GM12878 (cell line): ENCODE results near the gene CCDC107. TPM values are rescaled to one million over a fixed set of nuclear protein-coding genes. Genes with fewer than 3 reads are reported as not detected.

ENCODE experiments used
- CBX3 ChIP-seq: fragments of 200-600 bp; sonication (generic); IDR thresholded peaks from 2 replicates; pipeline ENCODE4 v1.6.1; 2016; ENCODE audit warnings: low read depth, borderline replicate concordance
- CHD2 ChIP-seq: IDR thresholded peaks from 2 replicates; pipeline ENCODE4 v1.6.1; 2011; ENCODE audit warnings: low read depth, low read length, improper control_type of control experiment, borderline replicate concordance
- CHD4 ChIP-seq: fragments of 200-600 bp; sonication (generic); IDR thresholded peaks from 2 replicates; pipeline ENCODE4 v1.6.1; 2016; ENCODE audit warnings: mild to moderate bottlenecking
- EZH2 ChIP-seq: IDR thresholded peaks from 2 replicates; pipeline ENCODE4 v1.6.1; 2012; ENCODE audit warnings: low read depth, mild to moderate bottlenecking, control low read depth, inconsistent platforms, low read length, borderline replicate concordance; ENCODE audit not compliant: control insufficient read depth
- IKZF1 ChIP-seq: fragments of 450-650 bp; conservative IDR thresholded peaks from 2 replicates; pipeline ENCODE4 v1.6.1; 2017; ENCODE audit warnings: antibody characterized with exemption, mild to moderate bottlenecking
- KAT2A ChIP-seq: conservative IDR thresholded peaks from 2 replicates; pipeline ENCODE4 v1.6.1; 2011; ENCODE audit warnings: low read depth, low read length; ENCODE audit not compliant: control insufficient read depth
- LARP7 ChIP-seq: fragments of 450-650 bp; IDR thresholded peaks from 2 replicates; pipeline ENCODE4 v1.6.1; 2017; ENCODE audit warnings: mild to moderate bottlenecking
- MEF2A ChIP-seq: IDR thresholded peaks from 2 replicates; pipeline ENCODE4 v1.6.1; 2011; ENCODE audit warnings: low read depth, mild to moderate bottlenecking, low read length, moderate library complexity; ENCODE audit not compliant: insufficient read depth
- MTA2 ChIP-seq: fragments of 450-650 bp; IDR thresholded peaks from 2 replicates; pipeline ENCODE4 v1.6.1; 2016; ENCODE audit warnings: low read depth, mild to moderate bottlenecking, moderate library complexity
- NBN ChIP-seq: fragments of 450-650 bp; IDR thresholded peaks from 2 replicates; pipeline ENCODE4 v1.6.1; 2016
- POLR2A ChIP-seq: IDR thresholded peaks from 2 replicates; pipeline ENCODE4 v1.6.1; 2011; ENCODE audit warnings: low read depth, mild to moderate bottlenecking, low read length
- POU2F2 ChIP-seq: IDR thresholded peaks from 3 replicates; pipeline ENCODE4 v1.6.1; 2011; ENCODE audit warnings: low read depth, mild to moderate bottlenecking, low read length, borderline replicate concordance
- RAD51 ChIP-seq: fragments of 450-650 bp; IDR thresholded peaks from 2 replicates; pipeline ENCODE4 v1.6.1; 2016; ENCODE audit warnings: moderate library complexity, mild to moderate bottlenecking, inconsistent platforms
- SMC3 ChIP-seq: IDR thresholded peaks from 2 replicates; pipeline ENCODE4 v1.6.1; 2011; ENCODE audit warnings: low read length, improper control_type of control experiment, borderline replicate concordance
- TCF3 ChIP-seq: IDR thresholded peaks from 2 replicates; pipeline ENCODE4 v1.6.1; 2012; ENCODE audit warnings: low read depth, mild to moderate bottlenecking, low read length, borderline replicate concordance; ENCODE audit not compliant: insufficient read depth
- ZNF207 ChIP-seq: fragments of 450-650 bp; IDR thresholded peaks from 2 replicates; pipeline ENCODE4 v1.6.1; 2014; ENCODE audit warnings: antibody characterized with exemption, mild to moderate bottlenecking, borderline replicate concordance
- ZSCAN29 ChIP-seq: fragments of 450-650 bp; IDR thresholded peaks from 2 replicates; pipeline ENCODE4 v1.6.1; 2017; ENCODE audit warnings: mild to moderate bottlenecking, moderate library complexity
- polyA plus RNA-seq, 11 experiments: library from polyadenylated mRNA; depleted of rRNA in 4 of 11; unstranded in 6 of 11; stranded (reverse) in 5 of 11; fragments of >200 nt; fragmentation: Nextera tagmentation in 4 of 11; fragmentation: Illumina TruSeq in 1 of 11; extraction: Ambion mirVana in 4 of 11; extraction: Trizol in 1 of 11; gene quantifications; 1 replicate in 1 of 11; 2 replicates in 10 of 11; pipeline versions ENCODE4 v1.2.1 to v1.2.3, GENCODE V29; 2011 to 2016; ENCODE audit warnings: inconsistent platforms in 2 of 11, missing spikeins in 2 of 11, low read depth in 1 of 11
- total RNA-seq, 4 experiments: library from RNA; depleted of rRNA in 3 of 4; stranded (reverse); fragments of >200 nt in 3 of 4; fragmentation: Illumina TruSeq in 1 of 4; extraction: Trizol in 1 of 4; gene quantifications; 2 replicates each; pipeline versions ENCODE4 v1.2.1 to v1.2.3, GENCODE V29; 2013 to 2021
- TF ChIP-seq, protein P1 (sequence below): fragments of 450-650 bp; IDR thresholded peaks from 2 replicates; pipeline ENCODE4 v1.6.1; 2017; ENCODE audit warnings: mild to moderate bottlenecking, low read depth, inconsistent platforms; ENCODE audit not compliant: poor library complexity, severe bottlenecking
- TF ChIP-seq, protein P2 (sequence below): fragments of 450-650 bp; conservative IDR thresholded peaks from 2 replicates; pipeline ENCODE4 v1.6.1; 2017; ENCODE audit warnings: mild to moderate bottlenecking, moderate library complexity
- TF ChIP-seq, protein P3 (sequence below): IDR thresholded peaks from 2 replicates; pipeline ENCODE4 v1.6.1; 2011; ENCODE audit warnings: low read depth, low read length, improper control_type of control experiment, borderline replicate concordance
- TF ChIP-seq, protein P4 (sequence below): fragments of 450-650 bp; IDR thresholded peaks from 2 replicates; pipeline ENCODE4 v1.6.1; 2017; ENCODE audit warnings: antibody characterized with exemption, mild to moderate bottlenecking, moderate library complexity
- TF ChIP-seq, protein P5 (sequence below): IDR thresholded peaks from 2 replicates; pipeline ENCODE4 v1.6.1; 2012; ENCODE audit warnings: low read length, inconsistent platforms

Gene CCDC107
- total and polyA plus RNA-seq, 10 of the 15 experiments (the other 5 are each of a cell fraction or from before 2014, with no cell fraction given): 0.19 to 18.3 (median 10.6) TPM

DNA sequence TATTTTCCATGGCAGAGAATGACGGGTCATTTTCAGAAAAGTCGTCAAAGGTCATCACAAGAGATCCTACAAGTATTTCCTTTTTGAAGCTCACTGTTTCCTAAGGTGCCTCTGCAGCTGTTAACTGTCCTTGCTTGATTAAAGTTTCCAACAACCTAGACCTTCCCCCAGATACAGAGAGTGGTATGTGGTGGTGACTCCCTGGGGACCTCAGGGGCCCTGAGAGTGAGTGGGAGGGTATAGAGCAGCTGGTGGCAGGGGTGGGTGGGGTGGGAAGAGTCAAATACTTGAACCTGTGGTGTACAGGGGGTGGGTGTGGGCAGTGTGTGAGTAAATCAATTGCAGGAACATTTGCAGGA lies 38.3 kb upstream of the CCDC107 start (continued):
- TF ChIP-seq CBX3 (no peak), MEF2A (0 out of 2 replicates have a peak, but pooled peaks have one; percentile 40), RAD51 (0 out of 2 replicates have a peak, but pooled peaks have one; percentile 2), SMC3 (no peak), ZSCAN29 (no peak), CHD2 (no peak), LARP7 (no peak), ZNF207 (no peak), MTA2 (no peak), POLR2A (no peak), IKZF1 (no peak), KAT2A (no peak), NBN (no peak), CHD4 (no peak), POU2F2 (no peak; the same call in 2 of the 3 replicates), TCF3 (peak; percentile 40; the same call in 1 of the 2 replicates), EZH2 (no peak)
- TF ChIP-seq, protein P1, sequence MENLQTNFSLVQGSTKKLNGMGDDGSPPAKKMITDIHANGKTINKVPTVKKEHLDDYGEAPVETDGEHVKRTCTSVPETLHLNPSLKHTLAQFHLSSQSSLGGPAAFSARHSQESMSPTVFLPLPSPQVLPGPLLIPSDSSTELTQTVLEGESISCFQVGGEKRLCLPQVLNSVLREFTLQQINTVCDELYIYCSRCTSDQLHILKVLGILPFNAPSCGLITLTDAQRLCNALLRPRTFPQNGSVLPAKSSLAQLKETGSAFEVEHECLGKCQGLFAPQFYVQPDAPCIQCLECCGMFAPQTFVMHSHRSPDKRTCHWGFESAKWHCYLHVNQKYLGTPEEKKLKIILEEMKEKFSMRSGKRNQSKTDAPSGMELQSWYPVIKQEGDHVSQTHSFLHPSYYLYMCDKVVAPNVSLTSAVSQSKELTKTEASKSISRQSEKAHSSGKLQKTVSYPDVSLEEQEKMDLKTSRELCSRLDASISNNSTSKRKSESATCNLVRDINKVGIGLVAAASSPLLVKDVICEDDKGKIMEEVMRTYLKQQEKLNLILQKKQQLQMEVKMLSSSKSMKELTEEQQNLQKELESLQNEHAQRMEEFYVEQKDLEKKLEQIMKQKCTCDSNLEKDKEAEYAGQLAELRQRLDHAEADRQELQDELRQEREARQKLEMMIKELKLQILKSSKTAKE: no peak
- TF ChIP-seq, protein P2, sequence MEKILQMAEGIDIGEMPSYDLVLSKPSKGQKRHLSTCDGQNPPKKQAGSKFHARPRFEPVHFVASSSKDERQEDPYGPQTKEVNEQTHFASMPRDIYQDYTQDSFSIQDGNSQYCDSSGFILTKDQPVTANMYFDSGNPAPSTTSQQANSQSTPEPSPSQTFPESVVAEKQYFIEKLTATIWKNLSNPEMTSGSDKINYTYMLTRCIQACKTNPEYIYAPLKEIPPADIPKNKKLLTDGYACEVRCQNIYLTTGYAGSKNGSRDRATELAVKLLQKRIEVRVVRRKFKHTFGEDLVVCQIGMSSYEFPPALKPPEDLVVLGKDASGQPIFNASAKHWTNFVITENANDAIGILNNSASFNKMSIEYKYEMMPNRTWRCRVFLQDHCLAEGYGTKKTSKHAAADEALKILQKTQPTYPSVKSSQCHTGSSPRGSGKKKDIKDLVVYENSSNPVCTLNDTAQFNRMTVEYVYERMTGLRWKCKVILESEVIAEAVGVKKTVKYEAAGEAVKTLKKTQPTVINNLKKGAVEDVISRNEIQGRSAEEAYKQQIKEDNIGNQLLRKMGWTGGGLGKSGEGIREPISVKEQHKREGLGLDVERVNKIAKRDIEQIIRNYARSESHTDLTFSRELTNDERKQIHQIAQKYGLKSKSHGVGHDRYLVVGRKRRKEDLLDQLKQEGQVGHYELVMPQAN: no peak
- TF ChIP-seq, protein P3, sequence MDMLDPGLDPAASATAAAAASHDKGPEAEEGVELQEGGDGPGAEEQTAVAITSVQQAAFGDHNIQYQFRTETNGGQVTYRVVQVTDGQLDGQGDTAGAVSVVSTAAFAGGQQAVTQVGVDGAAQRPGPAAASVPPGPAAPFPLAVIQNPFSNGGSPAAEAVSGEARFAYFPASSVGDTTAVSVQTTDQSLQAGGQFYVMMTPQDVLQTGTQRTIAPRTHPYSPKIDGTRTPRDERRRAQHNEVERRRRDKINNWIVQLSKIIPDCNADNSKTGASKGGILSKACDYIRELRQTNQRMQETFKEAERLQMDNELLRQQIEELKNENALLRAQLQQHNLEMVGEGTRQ: no peak
- TF ChIP-seq, protein P4, sequence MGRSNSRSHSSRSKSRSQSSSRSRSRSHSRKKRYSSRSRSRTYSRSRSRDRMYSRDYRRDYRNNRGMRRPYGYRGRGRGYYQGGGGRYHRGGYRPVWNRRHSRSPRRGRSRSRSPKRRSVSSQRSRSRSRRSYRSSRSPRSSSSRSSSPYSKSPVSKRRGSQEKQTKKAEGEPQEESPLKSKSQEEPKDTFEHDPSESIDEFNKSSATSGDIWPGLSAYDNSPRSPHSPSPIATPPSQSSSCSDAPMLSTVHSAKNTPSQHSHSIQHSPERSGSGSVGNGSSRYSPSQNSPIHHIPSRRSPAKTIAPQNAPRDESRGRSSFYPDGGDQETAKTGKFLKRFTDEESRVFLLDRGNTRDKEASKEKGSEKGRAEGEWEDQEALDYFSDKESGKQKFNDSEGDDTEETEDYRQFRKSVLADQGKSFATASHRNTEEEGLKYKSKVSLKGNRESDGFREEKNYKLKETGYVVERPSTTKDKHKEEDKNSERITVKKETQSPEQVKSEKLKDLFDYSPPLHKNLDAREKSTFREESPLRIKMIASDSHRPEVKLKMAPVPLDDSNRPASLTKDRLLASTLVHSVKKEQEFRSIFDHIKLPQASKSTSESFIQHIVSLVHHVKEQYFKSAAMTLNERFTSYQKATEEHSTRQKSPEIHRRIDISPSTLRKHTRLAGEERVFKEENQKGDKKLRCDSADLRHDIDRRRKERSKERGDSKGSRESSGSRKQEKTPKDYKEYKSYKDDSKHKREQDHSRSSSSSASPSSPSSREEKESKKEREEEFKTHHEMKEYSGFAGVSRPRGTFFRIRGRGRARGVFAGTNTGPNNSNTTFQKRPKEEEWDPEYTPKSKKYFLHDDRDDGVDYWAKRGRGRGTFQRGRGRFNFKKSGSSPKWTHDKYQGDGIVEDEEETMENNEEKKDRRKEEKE: no peak
- TF ChIP-seq, protein P5, sequence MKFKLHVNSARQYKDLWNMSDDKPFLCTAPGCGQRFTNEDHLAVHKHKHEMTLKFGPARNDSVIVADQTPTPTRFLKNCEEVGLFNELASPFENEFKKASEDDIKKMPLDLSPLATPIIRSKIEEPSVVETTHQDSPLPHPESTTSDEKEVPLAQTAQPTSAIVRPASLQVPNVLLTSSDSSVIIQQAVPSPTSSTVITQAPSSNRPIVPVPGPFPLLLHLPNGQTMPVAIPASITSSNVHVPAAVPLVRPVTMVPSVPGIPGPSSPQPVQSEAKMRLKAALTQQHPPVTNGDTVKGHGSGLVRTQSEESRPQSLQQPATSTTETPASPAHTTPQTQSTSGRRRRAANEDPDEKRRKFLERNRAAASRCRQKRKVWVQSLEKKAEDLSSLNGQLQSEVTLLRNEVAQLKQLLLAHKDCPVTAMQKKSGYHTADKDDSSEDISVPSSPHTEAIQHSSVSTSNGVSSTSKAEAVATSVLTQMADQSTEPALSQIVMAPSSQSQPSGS: no peak
